K562 (cell line): ENCODE data around the gene UBR1. TPM values are rescaled to one million over a fixed set of nuclear protein-coding genes. Genes with fewer than 3 reads are reported as not detected.

ENCODE experiments used
- ATAC-seq: fragments of 200-7000 bp; cut with Tn5 transposase; 3 replicates; pipeline ENCODE4 v1.9.1; 2020; ENCODE audit warnings: moderate library complexity
- BruUV-seq: library from RNA; stranded (reverse); fragments of 400-500 nt; replicated peaks from 2 replicates; lab custom pipeline; 2021; lab: Mats Ljungman, UMichigan
- CTCF ChIA-PET: fragments of 300-600 bp; formaldehyde crosslinking; extraction: SDS; loops from one replicate; lab custom pipeline; 2021; ENCODE audit warnings: low intra/inter-chr PET ratio; lab: Yijun Ruan, JAX
- POLR2A ChIA-PET: fragments of 300-600, 350-650 bp; sonication (Branson Sonifier 250); formaldehyde crosslinking; extraction: SDS; loops from one replicate; lab custom pipeline; 2021; ENCODE audit warnings: antibody characterized with exemption, inconsistent platforms; lab: Yijun Ruan, JAX
- DNase-seq, 4 experiments: peaks; one replicate each; pipeline versions ENCODE4 v3.0.0 to v3.0.0-alpha.2; 2011 to 2018; ENCODE audit warnings: low spot score in 3 of 4, mixed read lengths in 3 of 4; ENCODE audit errors: extremely low read depth in 1 of 4
- FAIRE-seq: peaks from 2 replicates; lab custom pipeline; 2011; peaks lifted over from hg19 to GRCh38; lab: Jason Lieb, UNC
- H2AFZ ChIP-seq: 2 replicates; pipeline ENCODE4 v1.6.0; 2011; ENCODE audit warnings: low read depth, low read length, control low read depth, inconsistent platforms
- H3K27ac ChIP-seq: fragments of 200-600 bp; 3 replicates; pipeline ENCODE4 v1.8.0; 2011; ENCODE audit warnings: low read depth, mild to moderate bottlenecking, control low read depth, inconsistent platforms, low read length, moderate library complexity, mixed read lengths; ENCODE audit errors: extremely low read depth
- H3K27me3 ChIP-seq, 2 experiments: fragments of 300-600 bp in 1 of 2; 2 replicates in 1 of 2; 3 replicates in 1 of 2; pipeline versions ENCODE4 v1.6.0 to v1.8.0; 2011; ENCODE audit warnings: inconsistent platforms in 2 of 2, low read length in 2 of 2, mild to moderate bottlenecking in 1 of 2, mixed read lengths in 1 of 2, moderate library complexity in 1 of 2; ENCODE audit not compliant: control insufficient read depth in 2 of 2, insufficient read depth in 2 of 2
- H3K36me3 ChIP-seq: fragments of 300-600 bp; 3 replicates; pipeline ENCODE4 v1.8.0; 2011; ENCODE audit warnings: mild to moderate bottlenecking, low read length, inconsistent platforms; ENCODE audit not compliant: control insufficient read depth, insufficient read depth
- H3K4me1 ChIP-seq, 2 experiments: fragments of 200-600 bp in 1 of 2; replicated peaks in 1 of 2; 2 replicates in 1 of 2; 3 replicates in 1 of 2; pipeline versions ENCODE4 v1.5.1 to v1.8.0; 2011; ENCODE audit warnings: inconsistent platforms in 2 of 2, low read length in 2 of 2, mild to moderate bottlenecking in 1 of 2, mixed read lengths in 1 of 2, moderate library complexity in 1 of 2; ENCODE audit not compliant: control insufficient read depth in 2 of 2, insufficient read depth in 2 of 2
- H3K4me2 ChIP-seq: 2 replicates; pipeline ENCODE4 v1.6.1; 2011; ENCODE audit warnings: low read length, control low read depth, inconsistent platforms, mixed read lengths; ENCODE audit not compliant: insufficient read depth
- H3K4me3 ChIP-seq: fragments of 200-600 bp; sonication (generic), shearing (Covaris generic); 2 replicates; pipeline ENCODE4 v1.5.1; 2016; ENCODE audit warnings: control low read depth, inconsistent platforms
- H3K79me2 ChIP-seq: fragments of 200-600 bp; 3 replicates; pipeline ENCODE4 v1.8.0; 2011; ENCODE audit warnings: low read length, inconsistent platforms; ENCODE audit not compliant: control insufficient read depth, insufficient read depth
- H3K9ac ChIP-seq, 2 experiments: 2 replicates each; pipeline versions ENCODE4 v1.6.0 to v1.6.1; 2011; ENCODE audit warnings: low read depth in 2 of 2, low read length in 2 of 2, control low read depth in 1 of 2, inconsistent platforms in 1 of 2, mild to moderate bottlenecking in 1 of 2, mixed read lengths in 1 of 2; ENCODE audit not compliant: insufficient read depth in 1 of 2
- H3K9me1 ChIP-seq: one replicate; pipeline ENCODE4 v1.6.0; 2011; ENCODE audit warnings: inconsistent platforms, mild to moderate bottlenecking, low read length, moderate library complexity; ENCODE audit not compliant: control insufficient read depth, insufficient read depth
- H3K9me3 ChIP-seq: replicated peaks from 2 replicates; pipeline ENCODE4 v1.5.1; 2011; ENCODE audit warnings: low read depth, low read length, inconsistent platforms; ENCODE audit not compliant: control insufficient read depth, insufficient read depth
- H4K20me1 ChIP-seq: replicated peaks from 2 replicates; pipeline ENCODE4 v1.6.1; 2011; ENCODE audit warnings: low read length, inconsistent platforms, mixed read lengths; ENCODE audit not compliant: control insufficient read depth, insufficient read depth
- E4F1 ChIP-seq: fragments of 250-450 bp; sonication (Bioruptor Pico); IDR thresholded peaks from 2 replicates; pipeline ENCODE4 v1.5.0; 2021; ENCODE audit warnings: mild to moderate bottlenecking, borderline replicate concordance
- ELF4 ChIP-seq: fragments of 450-650 bp; formaldehyde crosslinking; IDR thresholded peaks from 2 replicates; pipeline ENCODE4 v1.4.0; 2022; ENCODE audit warnings: missing genetic modification characterization
- FOXJ3 ChIP-seq: sonication (generic); formaldehyde crosslinking; IDR thresholded peaks from 2 replicates; pipeline ENCODE4 v1.4.0; 2020; ENCODE audit warnings: mild to moderate bottlenecking, missing genetic modification reagents
- WGBS: fragments of 100-300 bp; shearing (Covaris generic); methylation state at CpG from one replicate; pipeline ENCODE4 v1.1.6; 2016; ENCODE audit warnings: low coverage, mixed read lengths; ENCODE audit not compliant: insufficient coverage; ENCODE audit errors: missing lambda C conversion rate; 5-methylcytosine and 5-hydroxymethylcytosine counted together
- in situ Hi-C: fragments of 300-500 bp; cut with MboI; formaldehyde crosslinking; loops from 4 replicates; pipeline ENCODE4 v1.15.0; 2018; ENCODE audit warnings: inconsistent platforms, mixed read lengths
- intact Hi-C: fragments of 100-400 bp; cut with micrococcal nuclease; formaldehyde crosslinking; loops from 2 replicates; pipeline ENCODE4 v1.14.2; 2022
- polyA plus RNA-seq, 8 experiments: library from polyadenylated mRNA; depleted of rRNA in 4 of 8; stranded (reverse) in 5 of 8; unstranded in 3 of 8; fragments of >200 nt; fragmentation: Nextera tagmentation in 2 of 8; fragmentation: Illumina TruSeq in 1 of 8; extraction: Ambion mirVana in 2 of 8; extraction: Trizol in 1 of 8; gene quantifications; 2 replicates each; pipeline versions ENCODE4 v1.2.1 to v1.2.3, GENCODE V29; 2011 to 2014; ENCODE audit warnings: inconsistent platforms in 1 of 8, missing spikeins in 1 of 8
- total RNA-seq, 7 experiments: library from RNA; depleted of rRNA in 6 of 7; stranded (reverse); fragments of >200 nt in 6 of 7; fragmentation: Illumina TruSeq in 2 of 7; extraction: Trizol in 2 of 7; gene quantifications; 2 replicates each; pipeline versions ENCODE4 v1.2.1 to v1.2.3, GENCODE V29; 2011 to 2021; ENCODE audit warnings: low replicate concordance in 1 of 7
- TF ChIP-seq, protein P1 (sequence below): sonication (generic); IDR thresholded peaks from 2 replicates; pipeline ENCODE4 v1.6.1; 2016

Gene UBR1
- total and polyA plus RNA-seq, 9 of the 15 experiments (the other 6 are each of a cell fraction or from before 2014, with no cell fraction given), result 5.8 to 30.7 (median 15.3) TPM

DNA sequence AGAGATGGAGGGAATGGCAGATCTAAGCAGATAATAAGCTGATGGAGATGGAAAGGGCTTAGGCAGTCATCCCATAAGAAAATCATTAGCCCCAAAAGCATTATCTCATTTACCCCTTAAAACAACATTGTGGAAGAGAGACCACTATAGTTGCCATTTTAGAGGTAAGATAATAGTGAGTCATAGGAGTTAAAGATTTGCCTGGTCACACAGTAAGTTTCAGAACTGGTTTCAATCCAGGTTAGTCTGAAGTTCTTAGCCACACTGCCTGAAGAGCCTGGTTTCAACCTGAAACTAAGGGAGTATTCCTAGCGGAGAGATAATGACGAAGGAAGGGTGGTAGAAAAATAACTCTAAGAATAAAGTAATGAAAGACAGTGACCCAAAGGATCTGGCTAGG lies 13.0 kb upstream of the UBR1 start:
- no peaks in the 10 kb centered on the region for H3K9me1 ChIP-seq
- ChIA-PET POLR2A (interaction anchor here (0.8 kb wide), 1 partner anchor 15 kb away, joined by 3 read pairs; no protein-coding TSS in a partner anchor), CTCF (no interaction called here)
- no peak overlapping the region for H3K27ac ChIP-seq
- DNase-seq (no peak), ATAC-seq (no peak), FAIRE-seq (no peak)
- H3K79me2 ChIP-seq, result no peaks in the 10 kb centered on the region
- H3K4me2 ChIP-seq, result no peak overlapping the region
- intact Hi-C loops (no loop called here), in situ Hi-C loops (no loop called here)
- WGBS, result 24% methylated on average over 2 of the region's 2 CpGs
- no peak overlapping the region for H3K4me3 ChIP-seq
- no peak for TF ChIP-seq FOXJ3 (CRISPR knock-in tag)
- TF ChIP-seq, protein P1, sequence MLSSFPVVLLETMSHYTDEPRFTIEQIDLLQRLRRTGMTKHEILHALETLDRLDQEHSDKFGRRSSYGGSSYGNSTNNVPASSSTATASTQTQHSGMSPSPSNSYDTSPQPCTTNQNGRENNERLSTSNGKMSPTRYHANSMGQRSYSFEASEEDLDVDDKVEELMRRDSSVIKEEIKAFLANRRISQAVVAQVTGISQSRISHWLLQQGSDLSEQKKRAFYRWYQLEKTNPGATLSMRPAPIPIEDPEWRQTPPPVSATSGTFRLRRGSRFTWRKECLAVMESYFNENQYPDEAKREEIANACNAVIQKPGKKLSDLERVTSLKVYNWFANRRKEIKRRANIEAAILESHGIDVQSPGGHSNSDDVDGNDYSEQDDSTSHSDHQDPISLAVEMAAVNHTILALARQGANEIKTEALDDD, result 0 out of 2 replicates have a peak, but pooled peaks have one; percentile 27
- TF ChIP-seq E4F1, result no peak
- TF ChIP-seq ELF4 (CRISPR knock-in tag), result no peak
- peak overlapping the region; percentile 46; the same call in 1 of the 2 replicates for H2AFZ ChIP-seq
- BruUV-seq, result no TSS peak
- H3K4me1 ChIP-seq, result peaks cover 10% of the 10 kb centered on the region in 2 experiments; a peak in 4 of 5 replicates
- no peaks in the 10 kb centered on the region for H3K9me3 ChIP-seq
- no peaks in the 10 kb centered on the region for H3K27me3 ChIP-seq
- H3K36me3 ChIP-seq, result no peaks in the 10 kb centered on the region
- no peaks in the 10 kb centered on the region for H4K20me1 ChIP-seq
- no peak overlapping the region for H3K9ac ChIP-seq
